Fibroblast of villous mesenchyme (primary cell): ENCODE results near the gene ASF1B. TPM values are rescaled to one million over a fixed set of nuclear protein-coding genes. Genes with fewer than 3 reads are reported as not detected.

Experiments
- DNase-seq: peaks from one replicate; pipeline ENCODE4 v3.0.0-alpha.2; 2010; ENCODE audit warnings: low read depth
- H3K4me3 ChIP-seq: 2 replicates; pipeline ENCODE4 v1.5.1; 2011; ENCODE audit warnings: low read depth, mild to moderate bottlenecking, low read length
- total RNA-seq: library from RNA; depleted of rRNA; stranded (reverse); fragments of >200 nt; gene quantifications from 2 replicates; pipeline ENCODE4 v1.2.3, GENCODE V29; 2012
- TF ChIP-seq, protein P1 (sequence below): IDR thresholded peaks from 2 replicates; pipeline ENCODE4 v1.5.1; 2012; ENCODE audit warnings: low read depth, mild to moderate bottlenecking, low read length; ENCODE audit not compliant: insufficient read depth

Gene ASF1B
- total RNA-seq, 1 donor, result 8.2 TPM

DNA sequence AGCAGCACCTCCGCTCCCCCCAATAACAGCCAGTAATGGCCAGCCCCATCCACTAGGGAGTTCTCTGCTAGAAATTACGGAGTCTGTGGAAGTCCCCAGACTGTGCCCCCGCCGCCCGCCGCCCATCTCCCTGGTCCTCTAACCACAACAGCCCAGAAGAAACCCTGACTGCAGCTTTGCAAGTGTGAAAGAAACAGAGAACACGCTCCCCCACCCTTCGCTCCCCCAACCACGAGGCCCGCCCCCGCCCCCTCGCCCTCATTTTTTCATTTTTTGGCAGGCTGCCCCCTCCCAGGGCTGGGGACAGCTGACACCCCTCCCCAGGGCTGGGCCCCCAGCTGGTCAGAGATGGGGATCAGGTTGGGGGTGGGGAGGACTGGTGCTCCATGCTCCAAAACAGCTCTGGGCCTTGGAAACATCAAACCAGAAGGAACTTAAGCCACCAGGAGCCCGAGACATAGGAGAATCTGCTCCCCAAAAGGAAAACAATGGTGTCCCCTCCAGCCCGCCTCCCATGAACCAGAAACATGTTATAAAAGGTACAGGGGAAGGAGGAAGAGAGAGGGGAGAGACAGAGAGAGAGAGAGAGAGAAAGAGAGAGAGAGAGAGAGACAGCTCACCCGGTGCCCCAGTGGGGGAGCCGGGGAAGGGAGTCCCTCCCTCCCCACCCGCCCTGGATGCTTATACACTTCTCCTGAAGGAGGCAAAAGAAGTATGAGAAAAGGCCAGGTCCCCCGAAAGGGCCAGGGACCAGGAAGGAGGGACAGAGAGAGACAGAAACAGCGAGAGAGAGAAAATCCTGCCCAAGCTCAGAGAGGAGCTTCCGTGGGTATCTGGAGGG, 29.8 kb upstream of the ASF1B start:
- DNase-seq, result no peak
- TF ChIP-seq, protein P1, sequence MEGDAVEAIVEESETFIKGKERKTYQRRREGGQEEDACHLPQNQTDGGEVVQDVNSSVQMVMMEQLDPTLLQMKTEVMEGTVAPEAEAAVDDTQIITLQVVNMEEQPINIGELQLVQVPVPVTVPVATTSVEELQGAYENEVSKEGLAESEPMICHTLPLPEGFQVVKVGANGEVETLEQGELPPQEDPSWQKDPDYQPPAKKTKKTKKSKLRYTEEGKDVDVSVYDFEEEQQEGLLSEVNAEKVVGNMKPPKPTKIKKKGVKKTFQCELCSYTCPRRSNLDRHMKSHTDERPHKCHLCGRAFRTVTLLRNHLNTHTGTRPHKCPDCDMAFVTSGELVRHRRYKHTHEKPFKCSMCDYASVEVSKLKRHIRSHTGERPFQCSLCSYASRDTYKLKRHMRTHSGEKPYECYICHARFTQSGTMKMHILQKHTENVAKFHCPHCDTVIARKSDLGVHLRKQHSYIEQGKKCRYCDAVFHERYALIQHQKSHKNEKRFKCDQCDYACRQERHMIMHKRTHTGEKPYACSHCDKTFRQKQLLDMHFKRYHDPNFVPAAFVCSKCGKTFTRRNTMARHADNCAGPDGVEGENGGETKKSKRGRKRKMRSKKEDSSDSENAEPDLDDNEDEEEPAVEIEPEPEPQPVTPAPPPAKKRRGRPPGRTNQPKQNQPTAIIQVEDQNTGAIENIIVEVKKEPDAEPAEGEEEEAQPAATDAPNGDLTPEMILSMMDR, result no peak
- no peak overlapping the region for H3K4me3 ChIP-seq

DNA sequence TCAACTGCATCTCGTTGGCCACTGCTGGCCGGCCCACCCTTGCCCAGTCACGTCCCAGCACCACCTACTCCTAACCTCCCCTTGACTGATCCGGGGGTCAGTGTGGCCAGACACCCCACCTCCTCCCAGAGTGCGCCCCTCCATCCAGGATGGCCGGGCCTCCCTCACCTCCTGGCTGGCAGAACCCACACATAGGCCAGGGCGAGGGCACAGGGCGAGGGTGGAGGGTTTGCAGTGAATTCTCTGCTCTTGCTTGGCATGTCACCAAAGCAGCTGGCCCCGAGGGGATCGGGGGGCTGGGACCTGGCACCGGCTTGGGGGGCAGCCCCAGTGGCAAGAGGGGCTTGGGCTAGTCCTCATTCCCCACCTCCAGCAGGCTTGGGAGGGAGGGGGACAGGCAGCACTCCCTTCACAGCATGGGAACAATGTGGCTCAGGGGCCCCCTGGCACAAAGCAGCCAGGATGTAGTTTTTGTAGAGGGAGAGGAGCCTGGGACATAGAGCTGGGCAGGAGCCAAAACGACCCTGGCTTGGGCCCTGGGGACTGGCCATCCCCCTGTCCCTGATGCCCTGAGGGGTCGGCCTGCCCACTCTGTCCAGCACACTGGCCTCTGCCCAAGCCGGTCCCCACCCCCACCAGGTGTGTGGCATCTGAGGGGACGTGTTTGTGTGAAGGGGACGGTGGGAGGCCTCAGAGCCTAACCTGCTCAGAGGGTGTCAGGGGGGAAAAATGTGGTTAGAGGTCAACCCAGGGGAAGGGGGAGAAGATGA, 28.5 kb upstream of the ASF1B start:
- H3K4me3 ChIP-seq, result no peak overlapping the region
- DNase-seq, result no peak
- TF ChIP-seq, protein P1, result no peak

DNA sequence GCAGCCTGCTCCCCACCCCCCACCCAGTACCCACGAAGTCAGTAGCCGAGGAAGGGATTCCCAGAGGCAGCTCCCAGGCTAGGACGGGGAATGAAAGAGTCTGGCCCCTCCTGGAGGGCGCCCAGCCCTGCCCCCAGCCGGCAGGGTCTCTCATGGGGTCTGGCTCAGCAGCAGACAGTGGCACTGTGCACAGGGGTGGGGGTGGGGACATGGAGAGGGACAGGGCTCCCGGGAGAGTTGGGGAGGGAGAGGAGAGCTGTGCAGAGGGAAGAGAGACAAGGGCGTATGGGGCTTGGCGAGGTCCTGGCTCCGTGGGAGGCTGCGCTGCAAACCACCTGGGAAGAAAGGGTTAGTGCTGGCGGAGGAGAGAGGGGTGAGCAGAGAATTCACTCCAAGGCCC, 27.7 kb upstream of the ASF1B start:
- TF ChIP-seq, protein P1, result no peak
- no peak overlapping the region for H3K4me3 ChIP-seq
- no peak for DNase-seq

DNA sequence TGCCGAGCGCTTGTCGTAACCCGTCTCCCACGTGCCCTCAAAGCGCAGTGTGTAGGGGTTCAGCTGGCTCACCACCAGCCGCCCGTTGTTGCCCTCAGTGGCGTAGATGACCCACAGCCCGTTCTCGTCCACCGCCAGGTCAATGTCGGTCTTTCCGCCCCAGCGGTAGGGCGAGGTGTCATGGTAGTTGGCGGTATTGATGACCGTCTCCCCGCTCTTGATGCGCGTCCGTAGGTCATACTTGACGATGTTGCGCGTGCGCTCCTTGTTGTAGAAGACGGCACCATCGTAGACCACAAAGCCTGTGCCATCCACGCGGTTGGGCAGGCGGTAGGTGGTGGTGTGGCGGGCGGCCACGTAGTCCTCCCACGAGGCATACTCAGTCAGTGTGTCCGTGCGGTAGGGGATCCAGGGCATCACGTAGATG, 26.5 kb upstream of the ASF1B start:
- DNase-seq, result no peak
- TF ChIP-seq, protein P1, result no peak
- no peak overlapping the region for H3K4me3 ChIP-seq

DNA sequence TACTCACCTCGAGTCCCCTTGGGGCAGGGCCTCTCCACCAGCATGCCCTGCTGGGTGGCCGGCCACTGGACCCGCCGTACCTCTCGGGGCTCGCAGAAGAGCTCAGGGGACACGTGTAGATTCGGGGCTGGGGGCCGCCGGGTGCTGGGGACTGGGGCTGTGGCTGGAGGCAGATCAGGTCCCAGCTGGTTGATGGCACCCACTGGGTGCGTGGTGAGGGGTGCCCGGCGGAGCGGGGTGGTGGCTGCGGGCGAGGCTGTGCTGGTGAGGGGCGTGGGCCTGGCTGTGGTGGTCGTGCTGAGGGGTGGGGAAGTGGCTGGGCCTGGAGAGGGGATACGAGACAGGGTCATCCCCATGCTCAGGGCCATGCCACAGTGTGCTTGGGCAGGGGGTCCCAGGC, 24.9 kb upstream of the ASF1B start:
- no peak overlapping the region for H3K4me3 ChIP-seq
- DNase-seq, result no peak
- TF ChIP-seq, protein P1, result no peak

DNA sequence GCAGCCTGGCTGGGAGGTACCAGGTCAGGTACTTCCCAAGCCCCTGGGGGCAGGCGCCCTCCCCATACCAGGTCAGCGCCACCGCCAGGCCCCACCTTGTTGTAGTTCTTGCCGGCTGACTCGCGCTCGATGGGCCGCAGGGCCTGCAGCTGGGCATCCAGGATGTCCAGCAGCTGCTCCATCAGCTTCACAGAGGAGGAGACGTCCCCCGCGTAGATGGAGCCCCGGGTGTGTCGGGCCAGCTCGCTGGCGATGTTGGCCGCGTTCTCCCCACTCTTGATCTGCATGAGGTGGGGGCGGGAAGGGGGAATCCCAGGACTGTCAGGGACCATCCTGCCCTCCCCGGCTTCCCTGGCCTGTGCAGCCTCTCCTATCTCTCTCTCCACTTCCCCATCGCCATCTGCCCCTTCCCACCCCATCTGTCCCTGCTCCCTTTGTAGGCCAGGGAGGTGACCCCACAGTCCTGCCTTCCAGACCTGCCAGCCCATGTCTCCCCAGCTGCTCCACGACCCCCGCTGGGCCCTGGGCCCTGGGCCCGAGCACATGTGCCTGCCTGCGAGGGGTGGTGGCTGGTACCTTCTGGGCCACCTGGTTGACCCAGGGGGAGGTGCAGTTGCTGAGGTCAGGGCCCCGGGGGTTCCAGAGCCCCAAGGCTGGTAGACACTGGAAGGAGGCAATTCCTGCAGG, 23.8 kb upstream of the ASF1B start:
- H3K4me3 ChIP-seq, result no peak overlapping the region
- no peak for DNase-seq
- TF ChIP-seq, protein P1, result no peak
